NCI-H446 treated with DMSO at 0.1 percent for 48 hours (cell line): Measurements from ENCODE around the gene ILKAP.

Experiments used
- DNase-seq: peaks from one replicate; lab custom pipeline; 2025; lab: John Stamatoyannopoulos, UW

The ILKAP gene

DNA sequence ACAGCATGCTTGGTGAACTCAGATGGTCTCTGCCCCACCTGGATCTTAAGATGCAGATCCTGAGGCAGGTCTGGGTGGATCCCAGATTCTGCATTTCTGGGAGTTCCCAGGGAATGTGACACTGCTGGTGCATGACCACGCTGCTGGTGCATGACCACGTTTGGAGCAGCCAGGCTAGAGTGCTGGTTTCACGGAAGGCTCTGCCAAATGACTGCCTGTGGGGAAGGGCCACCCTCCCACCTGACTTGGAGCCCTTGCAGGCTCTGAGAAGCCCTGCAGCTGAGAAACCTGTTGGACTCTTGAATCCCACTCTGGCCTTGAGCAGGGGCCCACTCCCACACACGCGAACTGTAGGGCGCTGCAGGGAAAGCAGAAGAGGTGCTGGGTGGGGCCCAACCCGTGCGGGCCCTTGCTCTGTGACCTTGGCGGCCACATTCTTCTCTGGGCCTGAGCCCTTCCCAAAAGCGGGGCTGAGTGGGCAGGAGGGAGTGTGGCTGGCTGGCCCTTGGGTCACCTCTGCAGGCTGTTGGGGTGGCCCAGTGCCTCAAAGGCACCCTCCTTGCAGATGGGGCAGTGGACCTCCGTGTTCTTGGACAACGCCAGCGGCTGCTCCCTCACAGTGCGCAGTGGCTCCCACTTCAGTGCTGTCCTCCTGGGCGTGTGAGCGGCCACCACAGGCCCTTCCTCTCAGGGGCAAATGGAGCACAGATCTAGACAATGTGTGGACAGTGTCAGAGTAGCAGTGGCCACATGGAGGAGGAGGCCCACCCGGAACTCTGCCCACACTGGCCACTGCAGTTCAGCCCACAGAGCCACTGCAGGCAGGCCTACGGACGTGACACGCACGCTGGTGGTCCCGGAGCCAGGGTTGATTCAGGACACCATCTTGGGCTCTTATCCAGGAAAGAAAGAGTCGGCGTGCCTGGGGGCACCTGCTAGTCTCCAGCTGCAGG lies 36.8 kb downstream of the ILKAP start:
- DNase-seq: no peak

DNA sequence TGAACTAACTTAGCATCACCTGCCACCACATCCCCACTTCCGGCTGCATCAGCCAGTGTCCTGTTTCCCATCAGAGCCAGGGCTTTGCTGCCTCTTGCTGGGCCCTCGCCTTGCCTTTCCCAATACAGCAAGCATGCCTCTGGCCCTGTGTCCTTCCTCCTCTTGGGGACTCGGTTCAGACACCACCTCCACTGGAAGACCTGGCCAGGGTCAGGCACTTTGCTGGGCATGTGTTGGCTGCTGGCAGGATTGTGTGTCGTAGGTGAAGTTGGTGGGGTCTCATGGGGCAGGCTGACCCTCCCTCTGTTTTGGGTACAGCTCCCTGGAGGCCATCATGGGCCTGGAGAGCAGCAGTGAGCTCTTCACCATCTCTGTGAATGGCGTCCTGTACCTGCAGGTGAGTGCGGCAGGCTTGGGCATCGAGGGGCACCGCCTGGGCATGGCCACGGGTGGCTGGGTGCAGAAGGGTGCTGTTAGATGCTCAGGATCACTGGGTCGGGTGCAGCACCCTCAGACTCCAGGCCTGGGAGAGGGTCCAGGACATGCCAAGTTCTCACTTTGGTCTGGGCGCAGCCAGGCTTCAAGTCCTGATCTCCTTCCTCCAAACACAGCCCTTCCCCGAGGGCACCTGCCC lies 38.1 kb downstream of the ILKAP start:
- DNase-seq: no peak

DNA sequence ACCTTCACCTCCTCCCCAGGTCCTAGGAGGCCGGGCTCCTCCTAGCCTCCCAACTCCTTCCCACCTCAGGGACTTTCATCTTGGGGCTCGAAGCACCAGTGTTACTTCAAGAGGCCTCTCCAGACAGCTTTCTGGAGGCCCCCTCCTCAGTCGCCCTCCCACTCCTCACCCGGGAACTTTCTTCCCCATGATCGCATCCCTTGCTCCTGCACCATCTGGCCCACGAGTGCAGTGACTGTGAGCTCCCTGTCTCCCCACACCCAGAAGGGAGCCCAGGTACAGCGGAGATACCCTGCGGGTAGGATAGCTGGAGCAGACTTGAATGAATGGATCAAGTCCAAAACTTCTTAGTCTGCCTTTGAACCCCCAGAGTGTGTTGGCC lies 38.6 kb downstream of the ILKAP start:
- no peak for DNase-seq

DNA sequence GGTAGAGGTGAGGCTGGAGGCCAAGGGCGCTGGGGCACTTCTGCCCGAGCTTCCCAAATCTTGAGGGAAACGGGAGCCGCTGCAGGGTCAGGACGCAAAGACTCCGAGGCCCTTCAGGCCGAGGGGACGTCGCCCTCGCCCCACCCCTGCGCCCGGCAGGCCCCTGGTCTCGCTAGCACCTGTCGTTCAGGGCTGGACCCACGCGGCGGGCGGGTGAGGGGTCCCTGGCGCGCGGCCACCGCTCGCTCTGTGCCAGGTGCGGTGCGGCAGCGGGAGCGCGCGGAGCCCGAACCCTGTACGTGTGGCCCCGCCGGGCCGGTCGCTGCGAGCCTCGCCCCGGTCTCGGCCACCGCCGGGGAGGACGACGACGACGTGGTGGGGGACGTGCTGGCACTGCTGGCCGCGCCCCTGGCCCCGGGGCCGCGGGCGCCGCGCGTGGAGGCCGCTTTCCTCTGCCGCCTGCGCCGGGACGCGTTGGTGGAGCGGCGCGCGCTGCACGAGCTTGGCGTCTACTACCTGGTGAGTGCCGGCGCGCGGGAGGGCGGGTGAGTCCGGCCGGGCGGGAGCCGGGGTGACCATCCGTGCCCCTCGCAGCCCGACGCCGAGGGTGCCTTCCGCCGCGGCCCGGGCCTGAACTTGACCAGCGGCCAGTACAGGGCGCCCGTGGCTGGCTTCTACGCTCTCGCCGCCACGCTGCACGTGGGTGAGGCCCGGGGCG lies 39.9 kb downstream of the ILKAP start:
- DNase-seq: no peak

DNA sequence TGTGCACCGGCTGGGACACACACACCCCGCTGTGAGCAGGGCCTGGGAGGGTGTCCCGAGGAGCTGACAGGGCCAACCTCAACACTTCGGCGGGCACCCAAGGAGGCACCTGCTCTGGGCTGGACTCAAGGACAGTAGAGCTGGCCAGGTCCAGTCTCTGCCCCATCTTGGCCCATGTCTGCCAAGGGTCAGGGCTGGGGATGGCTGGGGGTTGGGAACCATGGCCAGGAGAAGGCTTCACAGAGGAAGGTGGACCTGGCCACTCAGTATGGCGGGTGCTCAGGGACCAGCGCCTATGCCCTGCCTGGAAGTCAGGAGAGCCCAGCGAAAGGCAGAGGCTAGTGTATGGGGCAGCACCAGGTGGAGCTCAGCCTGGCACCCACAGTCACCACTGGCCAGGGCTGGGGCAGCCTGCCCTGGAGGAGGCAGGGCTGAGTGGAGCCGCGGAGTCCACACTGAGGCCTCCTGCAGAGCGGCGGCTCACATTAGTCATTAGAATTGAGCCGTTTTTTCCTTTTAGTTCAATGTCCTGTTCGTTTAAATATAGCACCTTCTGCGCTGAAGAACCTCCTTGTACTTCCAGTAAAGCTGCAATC lies 40.6 kb downstream of the ILKAP start:
- no peak for DNase-seq

DNA sequence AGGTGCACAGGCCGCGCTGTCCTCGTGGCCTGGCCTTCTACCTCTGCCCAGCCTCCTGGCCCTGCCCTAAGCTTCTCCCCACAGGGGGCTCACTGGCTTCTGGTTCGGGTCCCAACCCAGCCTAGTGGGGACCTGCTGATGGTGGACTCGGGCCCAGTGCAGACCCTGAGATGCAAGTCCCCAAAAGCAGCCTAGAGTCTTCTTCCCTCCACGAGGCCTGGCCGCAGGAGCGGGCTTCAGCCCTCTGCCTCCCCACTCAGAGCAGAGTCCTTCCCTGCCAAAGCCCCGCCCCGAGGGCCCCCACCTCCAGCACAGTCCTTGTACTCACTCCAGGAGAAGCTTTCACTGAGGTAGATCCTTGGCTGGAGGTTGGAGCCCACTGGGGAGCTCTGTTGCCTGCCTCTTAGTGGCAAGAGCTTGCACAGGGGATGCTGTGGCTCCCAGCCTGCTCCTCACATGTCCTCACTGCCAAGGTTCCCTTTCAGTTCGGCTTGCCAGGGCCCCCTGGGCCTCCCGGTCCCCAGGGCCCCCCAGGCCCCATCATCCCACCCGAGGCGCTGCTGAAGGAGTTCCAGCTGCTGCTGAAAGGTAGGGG lies 41.1 kb downstream of the ILKAP start:
- no peak for DNase-seq

DNA sequence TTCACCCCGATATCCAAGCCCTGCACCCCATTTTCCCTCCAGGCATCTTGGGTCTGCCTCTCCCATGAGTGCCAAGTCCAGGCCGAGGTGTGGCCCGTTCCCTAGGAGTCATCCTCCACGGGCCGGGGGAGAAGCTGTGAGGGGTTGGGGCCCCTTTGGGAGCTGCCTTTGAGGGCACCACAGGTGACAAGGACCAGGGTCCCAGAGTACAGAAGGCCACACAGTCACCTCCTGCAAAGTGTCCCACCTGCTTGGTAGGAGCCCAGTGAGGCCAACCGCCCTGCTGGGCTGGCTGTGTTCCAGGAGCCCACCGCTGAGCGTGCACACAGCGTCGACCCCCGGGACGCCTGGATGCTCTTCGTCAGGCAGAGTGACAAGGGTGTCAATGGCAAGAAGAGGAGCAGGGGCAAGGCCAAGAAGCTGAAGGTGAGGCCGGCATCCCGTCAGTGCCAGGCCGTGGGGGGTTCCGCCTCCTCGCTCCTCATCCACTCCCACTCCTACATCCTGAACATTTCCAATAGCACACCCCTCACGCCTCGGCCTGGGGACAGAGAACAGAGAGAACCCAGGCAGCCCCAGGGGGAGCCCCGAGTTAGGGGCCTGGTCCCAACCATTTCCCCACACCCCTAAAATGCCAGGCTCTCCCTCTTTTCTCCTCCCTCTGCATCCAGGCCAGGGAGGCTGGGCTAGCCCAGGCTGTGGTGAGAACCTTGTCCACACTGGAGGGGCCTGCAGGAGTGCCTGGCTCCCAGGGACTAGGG lies 42.0 kb downstream of the ILKAP start:
- no peak for DNase-seq

DNA sequence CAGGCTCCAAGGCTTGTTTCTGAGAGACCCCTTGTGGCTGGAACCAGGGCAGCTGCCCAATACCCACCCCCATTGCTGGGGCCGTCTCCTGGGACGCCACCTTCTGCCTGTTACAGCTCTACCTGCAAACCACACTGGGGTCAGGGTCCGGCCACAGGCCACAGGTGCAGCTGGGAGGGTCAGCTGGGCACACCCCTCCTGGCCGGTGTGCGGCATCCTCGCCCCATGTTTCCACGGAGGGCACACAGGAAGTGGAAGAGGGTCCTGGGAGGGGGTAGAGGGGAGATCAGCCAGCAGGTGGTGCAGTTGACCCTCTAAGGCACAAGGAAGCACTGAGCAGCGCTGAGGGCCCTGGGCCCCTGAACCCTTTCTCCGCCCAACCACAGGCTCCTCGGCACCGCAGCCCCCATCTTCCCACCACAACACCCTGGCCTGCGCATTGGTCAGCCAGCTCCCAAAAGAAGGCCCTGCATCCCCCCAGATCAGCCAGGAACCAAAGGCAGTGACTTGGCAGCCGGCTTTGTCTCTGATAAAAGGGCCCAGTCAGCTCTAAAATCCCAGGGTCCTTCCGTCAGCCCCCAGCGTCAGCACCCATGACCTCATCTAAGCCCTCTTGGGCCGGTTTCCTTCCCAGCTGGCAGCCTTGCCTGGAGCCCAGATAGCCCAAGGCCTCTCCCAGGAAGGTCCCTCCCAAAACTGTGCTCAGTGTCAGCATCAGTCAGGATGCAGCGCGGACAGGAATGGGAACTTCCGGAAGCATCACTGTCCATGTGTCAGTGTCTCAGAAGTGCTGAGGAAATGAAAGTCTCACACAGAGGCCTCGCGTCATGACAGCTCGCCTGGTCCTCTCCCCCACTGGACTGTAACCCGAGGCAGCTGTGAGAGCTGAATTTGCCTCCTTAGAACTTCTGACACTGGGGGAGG lies 43.0 kb downstream of the ILKAP start:
- no peak for DNase-seq

DNA sequence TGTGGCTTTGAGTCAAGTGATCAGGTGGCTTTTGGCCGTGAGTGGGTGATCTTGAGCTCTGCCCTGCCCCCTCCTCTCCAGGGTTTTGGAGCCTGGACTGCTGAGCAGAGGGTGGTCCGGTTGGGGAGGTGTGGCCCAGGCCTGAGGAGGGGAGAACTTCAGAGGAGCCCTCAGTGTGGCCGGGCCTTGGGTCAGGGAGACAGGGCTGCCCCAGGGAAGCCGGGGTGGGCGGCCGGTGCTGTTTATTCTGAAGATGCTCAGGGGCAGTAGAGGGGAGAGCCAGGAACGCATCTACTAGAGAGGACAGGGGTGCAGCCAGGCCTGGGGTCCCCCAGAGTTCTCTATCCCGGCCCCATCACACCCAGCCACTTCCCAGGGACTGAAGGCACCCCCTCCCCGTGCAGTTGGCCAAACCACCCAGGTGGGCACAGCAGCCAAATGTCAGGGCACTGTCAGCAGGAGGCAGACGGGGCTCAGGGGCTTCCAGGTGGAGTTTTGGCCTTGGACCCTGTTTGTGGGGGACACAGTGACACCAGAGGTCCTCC lies 43.8 kb downstream of the ILKAP start:
- DNase-seq: no peak

DNA sequence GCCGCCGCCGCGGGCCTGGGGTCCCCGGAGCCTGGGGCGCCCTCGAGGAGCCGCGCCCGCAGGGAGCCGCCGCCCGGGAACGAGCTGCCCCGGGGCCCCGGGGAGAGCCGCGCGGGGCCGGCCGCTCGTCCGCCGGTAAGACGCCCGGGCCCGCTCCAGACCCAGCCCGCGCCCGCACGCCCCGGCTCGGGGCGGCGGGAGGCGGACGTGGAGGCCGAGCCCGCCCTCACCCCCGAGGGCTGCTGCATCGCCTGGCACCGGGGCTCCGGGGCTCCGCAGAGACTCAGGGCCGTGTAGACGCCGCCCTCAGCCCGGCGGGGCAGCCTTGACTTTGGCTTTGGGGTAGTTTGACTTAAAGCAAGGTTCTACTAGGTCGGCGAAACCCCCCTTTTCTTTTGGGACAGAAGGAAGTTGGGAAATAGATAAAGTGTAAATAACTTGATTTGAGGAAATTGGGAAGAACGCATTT lies 44.4 kb downstream of the ILKAP start:
- no peak for DNase-seq

DNA sequence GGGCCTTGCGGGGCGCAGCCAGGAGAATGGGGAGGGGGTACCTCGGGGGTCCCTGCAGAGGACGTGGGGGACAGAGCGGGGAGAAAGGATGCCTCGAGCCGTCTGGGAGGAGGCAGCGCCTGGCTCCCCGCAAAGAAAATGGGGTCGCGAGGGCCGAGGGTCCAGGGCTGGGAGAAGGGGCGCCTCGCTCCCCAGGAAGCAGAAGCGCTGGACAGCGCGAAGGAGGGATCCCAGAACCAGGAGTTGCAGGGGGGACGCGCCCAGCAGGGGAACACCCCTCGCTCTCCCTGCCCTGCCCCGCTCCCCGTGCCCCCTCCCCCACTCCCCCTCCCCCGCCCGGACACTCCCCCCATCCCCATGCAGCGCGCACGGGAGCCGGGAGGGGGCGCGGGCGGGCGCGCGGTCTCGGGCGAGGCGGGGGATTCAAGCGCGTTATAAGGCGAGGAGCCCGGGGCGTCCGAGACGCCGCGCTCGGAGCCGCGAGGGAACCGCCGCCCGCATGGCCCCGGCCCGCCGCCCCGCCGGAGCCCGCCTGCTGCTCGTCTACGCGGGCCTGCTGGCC lies 44.9 kb downstream of the ILKAP start, which contains the start of gene ERFE:
TSS of gene ERFE (plus strand) at position 462 of the 562 bp plus-strand sequence. CDS start at position 500, 38 bp downstream.
- no peak for DNase-seq

DNA sequence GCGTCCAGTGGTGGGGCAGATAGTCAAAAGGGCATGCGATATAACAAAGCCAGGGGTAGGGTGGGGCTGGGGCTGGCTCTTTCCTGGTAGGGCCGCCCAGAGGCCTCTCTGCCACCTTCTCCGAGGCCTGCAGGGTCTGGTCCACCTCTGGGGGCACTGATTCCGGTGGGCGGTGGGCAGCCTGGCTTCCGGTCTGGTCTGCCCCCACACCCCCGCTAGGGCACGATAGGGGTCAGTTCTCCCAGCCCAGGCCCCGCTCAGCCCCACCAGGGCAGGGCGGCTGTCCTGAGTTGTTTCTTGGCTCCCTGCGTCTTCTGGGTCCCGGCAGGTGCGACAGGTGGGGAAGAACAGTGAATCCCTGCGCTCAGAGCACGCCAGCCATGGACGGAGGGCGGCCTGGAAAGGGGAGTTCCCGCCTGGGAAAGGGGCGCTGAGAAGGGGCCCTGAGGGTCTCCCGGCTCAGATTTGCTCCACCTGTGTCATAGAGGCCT lies 45.4 kb downstream of the ILKAP start:
- no peak for DNase-seq

DNA sequence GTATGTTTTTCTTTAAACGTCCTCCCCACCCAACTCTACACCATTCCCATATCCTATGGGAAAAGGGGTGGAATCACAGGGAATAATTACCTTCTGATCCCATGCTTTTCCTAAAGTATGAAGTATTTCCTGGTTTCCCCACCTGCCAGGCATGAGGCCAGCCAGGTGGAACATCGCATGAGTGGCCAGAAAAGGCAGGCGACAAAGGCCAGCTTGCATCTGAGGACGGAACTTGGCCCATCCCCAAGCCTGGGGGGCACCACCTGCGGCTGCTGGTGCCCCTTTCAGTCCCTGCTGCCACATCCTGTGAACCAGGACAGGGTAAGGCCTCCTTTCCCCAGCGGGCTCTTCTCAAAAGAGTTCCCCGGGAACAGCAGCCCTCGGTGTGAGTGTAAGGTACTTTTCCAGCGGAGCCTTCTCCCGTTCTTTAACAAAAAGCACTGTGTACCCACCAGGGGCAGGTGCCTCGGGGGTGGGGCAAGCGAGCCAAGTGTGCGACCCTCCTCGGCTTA lies 45.9 kb downstream of the ILKAP start:
- no peak for DNase-seq

DNA sequence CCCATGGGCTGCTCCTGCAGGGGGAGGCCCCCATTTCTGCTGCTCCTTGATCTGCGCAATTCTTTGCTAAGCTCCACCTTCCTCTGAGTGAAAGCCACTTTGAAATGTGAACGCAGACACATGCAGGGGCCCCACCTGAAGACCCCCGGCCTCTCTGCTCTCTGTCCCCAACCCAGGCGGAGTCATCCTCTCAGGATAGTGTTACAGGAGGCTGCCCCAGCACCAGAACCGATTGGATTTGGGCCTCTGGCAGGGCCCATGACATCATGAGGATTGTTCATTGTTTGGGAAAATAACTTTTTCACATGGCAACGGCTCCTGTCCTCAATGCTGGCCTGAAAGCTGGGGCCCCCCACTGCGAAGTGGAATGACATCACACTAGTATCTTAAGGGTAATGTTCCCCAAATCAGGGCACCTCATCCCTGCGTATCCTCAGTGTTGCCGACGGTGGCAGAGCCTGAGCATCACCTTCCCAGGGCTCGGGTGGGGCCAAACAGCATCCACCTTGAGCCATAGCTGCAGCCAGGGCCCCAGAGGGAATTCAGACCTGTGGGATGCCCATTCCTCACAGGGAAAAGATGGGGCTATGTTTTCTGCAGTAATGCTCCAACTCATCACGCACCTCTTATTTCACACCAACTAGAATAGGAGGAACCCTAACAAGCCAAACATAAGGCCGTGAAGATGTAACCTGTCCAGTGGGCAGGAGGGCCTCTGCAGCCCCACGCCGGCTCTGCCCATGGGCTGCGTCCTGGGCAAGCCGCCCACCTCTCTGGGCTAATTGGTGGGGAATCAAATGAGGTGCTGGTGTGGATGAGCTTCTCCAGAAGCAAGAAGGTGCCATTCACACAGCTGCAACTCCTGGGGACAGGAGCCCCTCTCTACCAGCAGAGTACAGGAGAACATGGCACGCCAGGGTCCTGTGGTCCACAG lies 47.5 kb downstream of the ILKAP start:
- DNase-seq: no peak

DNA sequence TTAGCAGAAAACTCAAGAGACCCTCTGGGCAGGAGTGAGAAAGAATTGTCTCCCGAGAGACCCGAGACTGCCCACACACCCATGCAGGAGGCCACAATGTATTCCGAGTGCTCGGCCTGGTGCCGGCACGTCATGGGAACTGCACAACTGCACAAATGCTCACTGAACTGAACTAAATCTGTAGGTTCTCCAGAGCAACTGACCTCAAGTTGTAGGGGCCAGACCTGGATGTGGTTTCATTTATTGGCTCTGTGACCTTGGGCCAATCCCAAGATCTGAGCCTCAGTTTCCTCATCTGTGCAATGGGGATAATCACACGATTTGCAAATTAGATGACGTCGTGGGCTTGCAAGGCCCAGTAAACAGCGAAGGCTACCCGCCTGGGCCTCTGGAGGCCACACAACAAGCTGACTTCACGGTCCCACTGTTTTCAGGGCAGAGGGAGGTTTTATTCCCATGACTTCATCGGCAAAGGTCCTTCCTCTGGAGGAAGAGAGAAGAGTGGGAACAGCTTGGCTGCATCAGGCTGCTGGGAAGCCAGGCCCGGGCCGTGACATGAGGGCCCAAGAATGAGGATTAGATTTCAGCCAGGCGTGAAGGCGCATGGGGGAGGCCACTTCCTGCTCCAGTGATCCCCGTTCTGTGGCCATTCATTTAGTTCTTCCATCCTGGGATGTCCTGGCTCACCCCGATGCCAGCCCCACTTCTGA lies 48.3 kb downstream of the ILKAP start:
- DNase-seq: no peak

DNA sequence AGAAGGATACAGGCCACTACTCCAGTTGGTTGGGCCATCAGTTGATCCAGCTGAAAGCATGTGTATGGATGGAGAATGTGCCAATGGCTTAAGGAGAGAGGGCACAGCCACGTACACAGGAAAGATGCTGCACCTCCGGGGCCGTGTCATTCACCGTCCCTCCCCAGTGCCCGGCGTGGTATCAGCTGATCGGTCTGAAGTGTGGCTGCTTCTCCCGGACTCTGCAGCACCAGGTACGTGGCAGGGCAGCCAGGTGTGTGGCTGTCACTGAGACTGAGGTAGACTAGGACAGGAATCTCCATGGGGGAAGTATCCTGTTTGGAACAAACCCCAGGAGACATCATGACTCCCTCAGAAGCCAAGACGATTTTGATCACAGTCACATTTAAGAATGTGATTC lies 48.9 kb downstream of the ILKAP start:
- DNase-seq: no peak
